Keratinocyte (primary cell): Measurements from ENCODE around the gene DHDH. TPM values are rescaled to one million over a fixed set of nuclear protein-coding genes. Genes with fewer than 3 reads are reported as not detected.
"Not testable (repeated sequence)": the region's sequence is repeated elsewhere in the genome, so short reads cannot be mapped to it uniquely, and the experiment has no call there.

Experiments used
- DNase-seq: peaks from one replicate; pipeline ENCODE4 v3.0.0-alpha.2; 2011; ENCODE audit warnings: low read depth, missing footprints, low spot score
- FAIRE-seq: peaks from 2 replicates; lab custom pipeline; 2011; peaks lifted over from hg19 to GRCh38; lab: Jason Lieb, UNC
- H2AFZ ChIP-seq: 2 replicates; pipeline ENCODE4 v1.6.0; 2012; ENCODE audit warnings: low read length, control low read depth, inconsistent platforms; ENCODE audit not compliant: control insufficient read depth
- H3K27ac ChIP-seq: 2 replicates; pipeline ENCODE4 v1.5.1; 2011; ENCODE audit warnings: low read length; ENCODE audit not compliant: control insufficient read depth, insufficient read depth
- H3K27me3 ChIP-seq: 3 replicates; pipeline ENCODE4 v1.6.0; 2011; ENCODE audit warnings: low read length; ENCODE audit not compliant: control insufficient read depth, insufficient read depth; ENCODE audit errors: extremely low read depth
- H3K36me3 ChIP-seq, 2 experiments: 2 replicates in 1 of 2; 3 replicates in 1 of 2; pipeline ENCODE4 v1.5.1; 2011; ENCODE audit warnings: low read length in 2 of 2, mild to moderate bottlenecking in 1 of 2; ENCODE audit not compliant: control insufficient read depth in 2 of 2, insufficient read depth in 2 of 2; ENCODE audit errors: extremely low read depth in 1 of 2
- H3K4me1 ChIP-seq: 3 replicates; pipeline ENCODE4 v1.5.1; 2011; ENCODE audit warnings: low read length; ENCODE audit not compliant: control insufficient read depth, insufficient read depth; ENCODE audit errors: extremely low read depth
- H3K4me2 ChIP-seq: 3 replicates; pipeline ENCODE4 v1.6.0; 2011; ENCODE audit warnings: low read depth, low read length; ENCODE audit not compliant: control insufficient read depth, insufficient read depth; ENCODE audit errors: extremely low read depth
- H3K4me3 ChIP-seq, 3 experiments: fragments of 200-600 bp in 1 of 3; sonication (generic) in 1 of 3; 2 replicates in 2 of 3; 3 replicates in 1 of 3; pipeline ENCODE4 v1.5.1; 2011 to 2016; ENCODE audit warnings: low read length in 3 of 3, mild to moderate bottlenecking in 3 of 3, control low read depth in 2 of 3, inconsistent platforms in 1 of 3, low read depth in 1 of 3, mixed read lengths in 1 of 3, mixed run types in 1 of 3, moderate library complexity in 1 of 3; ENCODE audit not compliant: control insufficient read depth in 2 of 3, insufficient read depth in 2 of 3; ENCODE audit errors: extremely low read depth in 1 of 3
- H3K79me2 ChIP-seq: 2 replicates; pipeline ENCODE4 v1.6.0; 2012; ENCODE audit warnings: low read length; ENCODE audit not compliant: control insufficient read depth, insufficient read depth
- H3K9ac ChIP-seq: 3 replicates; pipeline ENCODE4 v1.6.0; 2011; ENCODE audit warnings: low read length; ENCODE audit not compliant: control insufficient read depth, insufficient read depth; ENCODE audit errors: extremely low read depth
- H3K9me1 ChIP-seq: 3 replicates; pipeline ENCODE4 v1.6.0; 2011; ENCODE audit warnings: low read length; ENCODE audit not compliant: control insufficient read depth, insufficient read depth; ENCODE audit errors: extremely low read depth
- H3K9me3 ChIP-seq: 2 replicates; pipeline ENCODE4 v1.5.1; 2012; ENCODE audit warnings: low read depth, low read length; ENCODE audit not compliant: control insufficient read depth
- H4K20me1 ChIP-seq: 3 replicates; pipeline ENCODE4 v1.6.0; 2011; ENCODE audit warnings: low read length; ENCODE audit not compliant: control insufficient read depth, insufficient read depth; ENCODE audit errors: extremely low read depth
- CTCF ChIP-seq, 3 experiments: IDR thresholded peaks in 1 of 3; conservative IDR thresholded peaks in 1 of 3; optimal IDR thresholded peaks in 1 of 3; 2 replicates in 2 of 3; 3 replicates in 1 of 3; pipeline versions ENCODE3 to v1.5.1; 2011; ENCODE audit warnings: low read length in 3 of 3, mild to moderate bottlenecking in 3 of 3, moderate library complexity in 2 of 3, control low read depth in 1 of 3, inconsistent platforms in 1 of 3; ENCODE audit not compliant: insufficient read depth in 2 of 3; ENCODE audit errors: extremely low read depth in 1 of 3
- EZH2 ChIP-seq: IDR thresholded peaks from one replicate; pipeline ENCODE4 v1.6.1; 2012; ENCODE audit warnings: inconsistent platforms, mild to moderate bottlenecking, low read length, moderate library complexity
- dilution Hi-C: fragments of 300-500 bp; cut with MboI; formaldehyde crosslinking; loops from one replicate; pipeline ENCODE4 v1.7.0; 2020; ENCODE audit warnings: low sequenced_read_pairs; ENCODE audit not compliant: extremely low pct_ligation_motif_present
- polyA plus RNA-seq, 5 experiments: library from polyadenylated mRNA; depleted of rRNA in 3 of 5; stranded (reverse) in 3 of 5; stranded (forward) in 1 of 5; unstranded in 1 of 5; fragments of >200 nt; gene quantifications; 1 replicate in 1 of 5; 2 replicates in 3 of 5; 3 replicates in 1 of 5; pipeline versions ENCODE4 v1.2.1 to v1.2.3, GENCODE V29; 2011 to 2012; ENCODE audit warnings: missing spikeins in 2 of 5, low read depth in 1 of 5, low replicate concordance in 1 of 5

Gene DHDH
- polyA plus RNA-seq, 1 donor (not counting 4 experiments of a cell fraction or from before 2014, with no cell fraction given): 0.45 TPM

DNA sequence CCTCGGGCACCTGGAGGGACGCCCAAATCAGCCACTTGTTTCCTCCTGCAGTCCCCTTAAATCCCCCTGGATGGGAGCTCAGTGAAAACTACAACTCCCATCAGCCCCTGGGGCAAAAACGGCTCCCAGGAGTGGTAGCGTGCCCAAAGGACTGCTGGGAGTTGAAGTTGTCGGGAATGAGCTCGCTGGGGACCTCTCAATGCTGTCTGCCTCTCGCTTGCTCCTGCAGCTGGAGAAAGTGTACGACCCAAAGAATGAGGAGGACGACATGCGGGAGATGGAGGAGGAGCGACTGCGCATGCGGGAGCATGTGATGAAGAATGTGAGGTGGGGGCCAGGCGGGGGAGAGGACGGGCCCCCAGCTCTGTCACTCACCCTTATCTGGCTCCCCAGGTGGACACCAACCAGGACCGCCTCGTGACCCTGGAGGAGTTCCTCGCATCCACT lies 14.7 kb upstream of the DHDH start:
- Histone ChIP-seq H3K36me3 (peaks cover 17 to 27% of the 10 kb centered on the region in 2 experiments), H3K9me3 (no peaks in the 10 kb centered on the region), H3K27ac (no peak overlapping the region), H3K9ac (no peak overlapping the region), H3K27me3 (no peaks in the 10 kb centered on the region), H4K20me1 (no peaks in the 10 kb centered on the region), H3K4me3 (no peak overlapping the region), H3K4me2 (no peak overlapping the region), H3K4me1 (no peaks in the 10 kb centered on the region), H3K9me1 (no peaks in the 10 kb centered on the region), H2AFZ (no peak overlapping the region), H3K79me2 (no peaks in the 10 kb centered on the region)
- dilution Hi-C loops: no loop called here
- DNase-seq: no peak
- no peak for TF ChIP-seq EZH2
- FAIRE-seq: no peak

DNA sequence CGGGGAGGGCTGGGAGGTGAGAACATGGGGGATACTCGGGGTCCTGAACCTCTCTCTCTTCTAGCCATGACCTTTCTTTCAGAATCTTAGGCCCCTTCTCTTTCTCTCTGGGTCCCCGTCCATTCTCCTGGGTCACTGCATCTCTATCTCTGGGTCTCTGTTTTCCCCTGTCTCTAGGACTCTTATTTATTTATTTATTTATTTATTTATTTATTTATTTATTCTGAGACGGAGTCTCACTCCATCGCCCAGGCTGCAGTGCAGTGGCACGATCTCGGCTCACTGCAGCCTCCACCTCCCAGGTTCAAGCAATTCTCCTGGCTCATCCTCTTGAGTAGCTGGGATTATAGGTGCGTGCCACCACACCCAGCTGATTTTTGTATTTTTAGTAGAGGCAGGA lies 14.2 kb upstream of the DHDH start:
- FAIRE-seq, H4K20me1 ChIP-seq, H3K27ac ChIP-seq, H3K9me3 ChIP-seq, H2AFZ ChIP-seq, H3K4me1 ChIP-seq, H3K27me3 ChIP-seq, H3K79me2 ChIP-seq, H3K4me2 ChIP-seq, H3K9me1 ChIP-seq, H3K9ac ChIP-seq, H3K4me3 ChIP-seq, dilution Hi-C loops, DNase-seq: not testable (repeated sequence)
- H3K36me3 ChIP-seq: peaks cover 15 to 25% of the 10 kb centered on the region in 2 experiments

DNA sequence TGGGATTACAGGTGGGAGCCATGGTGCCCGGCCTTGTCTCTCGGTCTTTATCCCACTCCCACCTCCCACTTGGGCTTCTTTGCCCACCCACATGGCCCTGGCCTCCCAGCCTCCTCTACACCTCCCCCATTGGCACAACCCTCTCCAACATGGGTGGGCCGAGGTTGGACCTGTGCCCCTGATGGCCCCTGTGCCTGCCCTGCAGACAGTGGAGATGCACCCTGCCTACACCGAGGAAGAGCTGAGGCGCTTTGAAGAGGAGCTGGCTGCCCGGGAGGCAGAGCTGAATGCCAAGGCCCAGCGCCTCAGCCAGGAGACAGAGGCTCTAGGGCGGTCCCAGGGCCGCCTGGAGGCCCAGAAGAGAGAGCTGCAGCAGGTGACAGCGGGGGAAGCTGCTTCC lies 12.6 kb upstream of the DHDH start:
- FAIRE-seq (no peak), DNase-seq (no peak)
- Histone ChIP-seq H3K27me3 (no peaks in the 10 kb centered on the region), H3K9me1 (no peaks in the 10 kb centered on the region), H4K20me1 (no peaks in the 10 kb centered on the region), H3K9me3 (no peaks in the 10 kb centered on the region), H3K36me3 (peaks cover 13 to 20% of the 10 kb centered on the region in 2 experiments), H3K4me2 (no peak overlapping the region), H2AFZ (no peak overlapping the region), H3K27ac (no peak overlapping the region), H3K79me2 (no peaks in the 10 kb centered on the region), H3K4me1 (peaks cover 6% of the 10 kb centered on the region), H3K9ac (no peak overlapping the region), H3K4me3 (no peak overlapping the region)
- dilution Hi-C loops: no loop called here
- TF ChIP-seq EZH2 (no peak), CTCF (optimal IDR thresholded peaks at IDR 0.05 in 1 of 3, IDR thresholded peaks at IDR 0.05 in 1 of 3, conservative IDR thresholded peaks at IDR 0.05 in 1 of 3; ENCODE audit: extremely low read depth in 1 of 3, insufficient read depth in 2 of 3, low read length in 3 of 3) (no peak)
